Hematopoietic multipotent progenitor cell (in vitro differentiated cells): ENCODE results near the gene CCNQ. TPM values are rescaled to one million over a fixed set of nuclear protein-coding genes. Genes with fewer than 3 reads are reported as not detected.
"Not testable (repeated sequence)": the region's sequence is repeated elsewhere in the genome, so short reads cannot be mapped to it uniquely, and the experiment has no call there.

Experiments
- DNase-seq, 3 donors: peaks; one replicate each; pipeline ENCODE4 v3.0.0-alpha.2; 2011 to 2015; ENCODE audit warnings: low read depth in 2 of 3, low spot score in 2 of 3
- total RNA-seq: library from RNA; depleted of rRNA; stranded (reverse); fragments of >200 nt; gene quantifications from one replicate; pipeline ENCODE4 v1.2.3, GENCODE V29; 2012

CCNQ gene
- total RNA-seq, 1 donor, result 32.3 TPM

- no peak for DNase-seq
Measured at GRCh38 chrX:153623310-153624029, 24.5 kb upstream of the CCNQ start.

- DNase-seq, result no peak
Measured at GRCh38 chrX:153622661-153623309, 23.8 kb upstream of the CCNQ start.

GRCh38 chrX:153621949-153622598 lies 23.1 kb upstream of the CCNQ start:
- DNase-seq, result no peak

GRCh38 chrX:153620576-153620975 lies 21.6 kb upstream of the CCNQ start:
- no peak for DNase-seq

GRCh38 chrX:153614818-153615217 lies 15.9 kb upstream of the CCNQ start:
- DNase-seq, result no peak

GRCh38 chrX:153612413-153612812 lies 13.5 kb upstream of the CCNQ start:
- no peak for DNase-seq

- DNase-seq, result no peak
Measured at GRCh38 chrX:153611298-153612095, 12.6 kb upstream of the CCNQ start.

- no peak for DNase-seq
Measured at GRCh38 chrX:153610836-153611213, 11.9 kb upstream of the CCNQ start.

- peak in 2 of 3 donors; percentile 67 to 69 for DNase-seq
Measured at GRCh38 chrX:153609917-153610835, 11.2 kb upstream of the CCNQ start.

GRCh38 chrX:153608806-153609205 lies 9.9 kb upstream of the CCNQ start:
- no peak for DNase-seq

GRCh38 chrX:153608376-153608775 lies 9.4 kb upstream of the CCNQ start:
- DNase-seq, result no peak

GRCh38 chrX:153606503-153606902 lies 7.6 kb upstream of the CCNQ start:
- DNase-seq, result no peak

- DNase-seq, result not testable (repeated sequence)
Measured at GRCh38 chrX:153604666-153605380, 5.9 kb upstream of the CCNQ start.

- no peak for DNase-seq
Measured at GRCh38 chrX:153603131-153603656, 4.3 kb upstream of the CCNQ start.

- no peak for DNase-seq
Measured at GRCh38 chrX:153602601-153603000, 3.7 kb upstream of the CCNQ start.

GRCh38 chrX:153601511-153602110 lies 2.7 kb upstream of the CCNQ start:
- no peak for DNase-seq

- DNase-seq, result no peak
Measured at GRCh38 chrX:153600921-153601320, 2.0 kb upstream of the CCNQ start.

GRCh38 chrX:153600032-153600373 lies 1.1 kb upstream of the CCNQ start:
- no peak for DNase-seq
